GM12874 (cell line): ENCODE data around the gene ESF1.

ENCODE experiments used
- CTCF ChIP-seq: IDR thresholded peaks from 2 replicates; pipeline ENCODE4 v1.5.1; 2011; ENCODE audit warnings: low read depth, mild to moderate bottlenecking, control low read depth, low read length, moderate library complexity; ENCODE audit not compliant: insufficient read depth

Gene ESF1

GRCh38 chr20:13799974-13800373 is 15.3 kb upstream of the ESF1 start:
- no peak for TF ChIP-seq CTCF

- TF ChIP-seq CTCF, result no peak
Observed at GRCh38 chr20:13799040-13799439, 14.3 kb upstream of the ESF1 start.

- no peak for TF ChIP-seq CTCF
Observed at GRCh38 chr20:13794667-13795066, 9.9 kb upstream of the ESF1 start.

- TF ChIP-seq CTCF, result no peak
Observed at GRCh38 chr20:13793001-13793400, 8.3 kb upstream of the ESF1 start.

GRCh38 chr20:13791540-13792459 is 7.1 kb upstream of the ESF1 start:
- no peak for TF ChIP-seq CTCF

- TF ChIP-seq CTCF, result no peak
Observed at GRCh38 chr20:13790708-13791107, 6.0 kb upstream of the ESF1 start.

- peak; percentile 53; the same call in 1 of the 2 replicates for TF ChIP-seq CTCF
Observed at GRCh38 chr20:13788167-13788834, 3.6 kb upstream of the ESF1 start.
